ENCODE data around the gene OPA1.

- TF ChIP-seq GATA2 (IDR thresholded peaks at IDR 0.05; ENCODE audit: low read depth, low read length) (no peak), GATA3 (IDR thresholded peaks at IDR 0.05; ENCODE audit: low read depth, low read length) (no peak)
Measured at GRCh38 chr3:193746832-193747231, 153.8 kb downstream of the OPA1 start.
